Ectodermal cell (in vitro differentiated cells): ENCODE data around the gene LHX1.

Experiments
- H3K27ac ChIP-seq: 2 replicates; pipeline ENCODE4 v1.7.0; 2013; ENCODE audit warnings: mild to moderate bottlenecking, low read depth, low read length; ENCODE audit not compliant: insufficient read depth, poor library complexity, severe bottlenecking
- H3K27me3 ChIP-seq: 2 replicates; pipeline ENCODE4 v1.7.0; 2013; ENCODE audit warnings: mild to moderate bottlenecking, low read length; ENCODE audit not compliant: insufficient read depth, control insufficient read depth, poor library complexity, severe bottlenecking
- H3K36me3 ChIP-seq: one replicate; pipeline ENCODE4 v1.7.0; 2013; ENCODE audit warnings: low read length; ENCODE audit not compliant: control insufficient read depth, insufficient read depth
- H3K4me1 ChIP-seq: one replicate; pipeline ENCODE4 v1.7.0; 2013; ENCODE audit warnings: low read length; ENCODE audit not compliant: control insufficient read depth, insufficient read depth
- H3K4me3 ChIP-seq: 2 replicates; pipeline ENCODE4 v1.7.0; 2013; ENCODE audit warnings: low read depth, low read length, control low read depth; ENCODE audit not compliant: insufficient read depth
- H3K9me3 ChIP-seq: 2 replicates; pipeline ENCODE4 v1.7.0; 2013; ENCODE audit warnings: mild to moderate bottlenecking, low read length, moderate library complexity; ENCODE audit not compliant: control insufficient read depth
- WGBS, 2 experiments: methylation state at CpG; one replicate each; pipeline ENCODE4 v1.1.7; 2013; ENCODE audit warnings: missing lambda C conversion rate in 2 of 2; 5-methylcytosine and 5-hydroxymethylcytosine counted together

Gene LHX1

GRCh38 chr17:36922175-36922574 lies 15.1 kb upstream of the LHX1 start:
- peaks cover 65% of the 10 kb centered on the region for H3K4me1 ChIP-seq
- no peak overlapping the region for H3K27ac ChIP-seq
- no peak overlapping the region for H3K4me3 ChIP-seq
- H3K27me3 ChIP-seq: peaks cover 72% of the 10 kb centered on the region
- H3K36me3 ChIP-seq: no peaks in the 10 kb centered on the region
- H3K9me3 ChIP-seq: no peaks in the 10 kb centered on the region

- Histone ChIP-seq H3K27me3 (peaks cover 84% of the 10 kb centered on the region), H3K4me1 (peaks cover 63% of the 10 kb centered on the region)
- 77 to 82% methylated on average over 5 of the region's 5 CpGs for WGBS, 2 experiments
Measured at GRCh38 chr17:36923814-36924221, 13.5 kb upstream of the LHX1 start.

DNA sequence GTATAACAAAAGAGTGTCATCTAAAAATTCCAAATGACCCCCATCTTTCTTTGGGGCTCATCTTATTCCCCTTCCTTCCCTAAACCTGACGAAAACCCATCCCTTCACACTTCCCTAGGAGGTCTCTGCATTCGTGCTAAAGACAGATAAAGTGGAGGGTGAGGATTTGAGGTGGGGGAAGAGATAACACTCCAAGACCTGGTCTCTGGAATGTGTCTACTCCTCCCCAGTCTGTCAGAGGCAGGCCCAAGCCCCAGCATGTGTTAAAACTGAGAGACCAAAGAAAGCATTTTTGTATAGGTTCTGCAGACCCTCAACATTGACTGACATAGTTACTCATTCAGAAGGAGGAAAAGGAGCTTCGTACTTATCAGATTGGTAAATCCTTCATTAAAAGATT lies 11.0 kb upstream of the LHX1 start:
- Histone ChIP-seq H3K27ac (no peak overlapping the region), H3K27me3 (peaks cover 95% of the 10 kb centered on the region), H3K36me3 (no peaks in the 10 kb centered on the region), H3K9me3 (no peaks in the 10 kb centered on the region), H3K4me1 (peaks cover 44% of the 10 kb centered on the region), H3K4me3 (no peak overlapping the region)
- 71 to 80% methylated on average over 1 to 3 of the region's 3 CpGs for WGBS, 2 experiments

More at GRCh38 chr17:36923814-36924221, 13.5 kb upstream of the LHX1 start:
- Histone ChIP-seq H3K36me3 (no peaks in the 10 kb centered on the region), H3K9me3 (no peaks in the 10 kb centered on the region), H3K4me3 (no peak overlapping the region), H3K27ac (no peak overlapping the region)

DNA sequence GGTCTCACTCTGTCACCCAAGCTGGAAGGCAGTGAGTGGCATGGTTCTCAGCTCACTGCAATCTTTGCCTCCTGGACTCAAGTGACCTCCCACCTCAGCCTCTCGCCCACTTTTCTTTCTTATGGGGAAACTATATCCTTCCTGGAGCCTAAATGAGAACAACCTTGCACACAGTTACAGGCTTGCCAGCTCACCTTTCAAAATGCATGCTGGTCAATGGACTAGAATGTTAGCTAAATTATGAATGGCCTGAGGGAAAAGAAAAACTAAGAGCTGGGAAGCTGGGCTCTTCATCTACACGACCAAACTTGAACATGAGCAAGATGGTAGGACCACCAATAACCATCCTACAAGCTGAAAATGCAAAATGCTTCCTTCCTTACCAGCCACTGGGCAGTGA lies 10.6 kb upstream of the LHX1 start:
- Histone ChIP-seq H3K4me3 (no peak overlapping the region), H3K36me3 (no peaks in the 10 kb centered on the region)
- 82 to 83% methylated on average over 2 of the region's 2 CpGs for WGBS, 2 experiments

GRCh38 chr17:36928471-36929345 lies 8.6 kb upstream of the LHX1 start:
- Histone ChIP-seq H3K36me3 (no peaks in the 10 kb centered on the region), H3K27me3 (peaks cover 99% of the 10 kb centered on the region), H3K4me3 (no peak overlapping the region), H3K4me1 (peaks cover 29% of the 10 kb centered on the region), H3K27ac (no peak overlapping the region), H3K9me3 (no peaks in the 10 kb centered on the region)
- 51% methylated on average over 11 to 13 of the region's 13 CpGs for WGBS, 2 experiments

More for the DNA sequence above, 10.6 kb upstream of the LHX1 start:
- Histone ChIP-seq H3K27me3 (peaks cover 99% of the 10 kb centered on the region), H3K27ac (no peak overlapping the region), H3K9me3 (no peaks in the 10 kb centered on the region), H3K4me1 (peaks cover 39% of the 10 kb centered on the region)

- Histone ChIP-seq H3K9me3 (no peaks in the 10 kb centered on the region), H3K4me1 (peaks cover 37% of the 10 kb centered on the region), H3K36me3 (no peaks in the 10 kb centered on the region), H3K4me3 (no peak overlapping the region), H3K27me3 (peaks cover 100% of the 10 kb centered on the region), H3K27ac (no peak overlapping the region)
- 45 to 56% methylated on average over 15 to 16 of the region's 16 CpGs for WGBS, 2 experiments
Measured at GRCh38 chr17:36929851-36930582, 7.3 kb upstream of the LHX1 start.

- no peak overlapping the region for H3K4me3 ChIP-seq
- peaks cover 42% of the 10 kb centered on the region for H3K4me1 ChIP-seq
- H3K27ac ChIP-seq: no peak overlapping the region
Measured at GRCh38 chr17:36930583-36930900, 6.7 kb upstream of the LHX1 start.

DNA sequence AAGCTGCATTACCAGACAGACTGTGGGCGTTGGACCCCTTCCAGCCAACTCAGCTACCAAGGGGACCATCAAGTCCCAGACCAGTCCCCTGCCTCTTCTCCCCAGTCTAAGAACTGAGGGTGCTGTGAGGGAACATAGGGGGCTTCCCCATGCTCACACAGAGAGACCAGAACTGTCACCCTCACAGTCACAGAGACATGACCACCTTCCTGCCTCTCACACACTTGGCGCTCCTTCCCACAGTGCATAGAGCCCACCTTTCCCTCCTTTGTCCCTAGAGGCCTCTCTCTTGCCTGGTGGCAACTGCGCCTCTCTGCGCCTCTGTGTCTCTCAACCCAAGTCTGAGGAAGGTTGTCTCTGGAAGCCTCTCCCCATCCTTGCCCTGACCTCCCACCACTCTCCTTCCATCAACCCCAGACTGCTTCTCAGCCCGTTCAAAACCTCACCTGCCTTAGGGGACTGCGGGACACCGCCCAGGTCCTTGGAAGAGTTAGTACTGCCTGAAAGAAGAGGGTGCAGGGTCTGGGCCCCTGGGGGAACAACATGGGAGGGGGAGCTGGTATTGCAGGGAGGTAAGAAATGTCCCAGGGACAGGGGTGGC lies 6.1 kb upstream of the LHX1 start:
- Histone ChIP-seq H3K9me3 (no peaks in the 10 kb centered on the region), H3K27me3 (peaks cover 100% of the 10 kb centered on the region), H3K36me3 (no peaks in the 10 kb centered on the region), H3K4me3 (no peak overlapping the region), H3K27ac (no peak overlapping the region), H3K4me1 (peaks cover 45% of the 10 kb centered on the region)
- WGBS, 2 experiments: 49 to 52% methylated on average over 7 of the region's 7 CpGs

More at GRCh38 chr17:36930583-36930900, 6.7 kb upstream of the LHX1 start:
- Histone ChIP-seq H3K36me3 (no peaks in the 10 kb centered on the region), H3K9me3 (no peaks in the 10 kb centered on the region), H3K27me3 (peaks cover 100% of the 10 kb centered on the region)
- 68 to 88% methylated on average over 1 of the region's 1 CpG for WGBS, 2 experiments

DNA sequence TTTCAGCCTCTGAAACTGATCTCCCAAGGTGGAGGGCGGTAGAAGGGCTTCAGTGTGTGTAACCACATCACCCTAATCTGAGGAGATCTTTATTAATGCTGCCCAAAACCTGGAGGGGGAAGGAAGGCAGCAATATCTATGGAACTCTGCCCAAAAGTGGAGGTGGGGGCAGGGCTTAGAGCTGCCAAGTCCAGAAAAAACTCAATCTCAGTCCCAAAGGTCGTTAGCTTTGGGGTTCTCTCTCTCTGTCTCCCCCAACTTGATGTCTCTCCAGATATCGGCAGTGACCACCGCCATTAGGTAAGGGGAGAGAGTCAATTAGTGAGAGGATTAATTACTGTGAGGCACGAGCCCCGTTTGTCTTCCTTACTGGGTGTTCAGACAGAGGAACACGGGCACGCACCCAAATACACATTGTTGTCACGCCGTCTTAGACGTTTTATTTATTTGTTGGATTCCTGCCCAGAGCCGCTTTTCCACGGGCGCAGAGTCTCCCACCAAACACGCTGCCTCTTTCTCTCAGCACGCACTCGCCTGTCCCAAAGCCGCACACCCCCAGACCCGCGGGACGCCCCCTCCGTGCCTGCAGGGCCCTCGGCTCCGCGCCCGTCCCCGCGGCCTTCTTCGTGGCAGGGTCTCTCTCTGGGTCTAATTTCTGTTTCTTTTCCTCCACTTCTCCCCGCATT lies 5.4 kb upstream of the LHX1 start:
- Histone ChIP-seq H3K27me3 (peaks cover 100% of the 10 kb centered on the region), H3K4me1 (peaks cover 42% of the 10 kb centered on the region), H3K36me3 (no peaks in the 10 kb centered on the region), H3K4me3 (no peak overlapping the region), H3K9me3 (no peaks in the 10 kb centered on the region), H3K27ac (no peak overlapping the region)
- 8 to 15% methylated on average over 30 of the region's 30 CpGs for WGBS, 2 experiments

- H3K27me3 ChIP-seq: peaks cover 100% of the 10 kb centered on the region
- H3K4me3 ChIP-seq: no peak overlapping the region
- no peaks in the 10 kb centered on the region for H3K36me3 ChIP-seq
- H3K4me1 ChIP-seq: peaks cover 46% of the 10 kb centered on the region
- 4 to 6% methylated on average over 11 to 14 of the region's 16 CpGs for WGBS, 2 experiments
- no peaks in the 10 kb centered on the region for H3K9me3 ChIP-seq
- H3K27ac ChIP-seq: no peak overlapping the region
Measured at GRCh38 chr17:36932383-36932693, 4.9 kb upstream of the LHX1 start.
